GM12874 (cell line): ENCODE measurements around the gene RMP24.

ENCODE experiments used
- CTCF ChIP-seq: IDR thresholded peaks from 2 replicates; pipeline ENCODE4 v1.5.1; 2011; ENCODE audit warnings: low read depth, mild to moderate bottlenecking, control low read depth, low read length, moderate library complexity; ENCODE audit not compliant: insufficient read depth

The RMP24 gene

GRCh38 chr18:35968278-35968880 lies 4.1 kb upstream of the RMP24 start:
- no peak for TF ChIP-seq CTCF

GRCh38 chr18:35969676-35970075 lies 2.8 kb upstream of the RMP24 start:
- TF ChIP-seq CTCF, result no peak

- TF ChIP-seq CTCF, result no peak
These were observed 750 bp upstream of the RMP24 start for GRCh38 chr18:35971661-35972196.

GRCh38 chr18:35973650-35974049 lies 1.2 kb downstream of the RMP24 start:
- no peak for TF ChIP-seq CTCF

GRCh38 chr18:35974181-35974580 lies 1.7 kb downstream of the RMP24 start:
- no peak for TF ChIP-seq CTCF

GRCh38 chr18:35979112-35979511 lies 6.6 kb downstream of the RMP24 start:
- TF ChIP-seq CTCF, result no peak

- TF ChIP-seq CTCF, result no peak
These were observed 10.1 kb downstream of the RMP24 start for GRCh38 chr18:35982409-35983114.
